HUDEP-2 (cell line): Measurements from ENCODE around the gene ENPP4.
"Not testable (repeated sequence)": the region's sequence is repeated elsewhere in the genome, so short reads cannot be mapped to it uniquely, and the experiment has no call there.

Source experiments
- DNase-seq, 76 experiments: peaks; one replicate each; lab custom pipeline; 2025; ENCODE audit not compliant: unreplicated experiment in 76 of 76; lab: John Stamatoyannopoulos, UW

The ENPP4 gene

GRCh38 chr6:46129629-46130511, at the start of gene ENPP4:
TSS of gene ENPP4 (plus strand) at chr6:46129989. CDS start at chr6:46139584, 9,595 bp downstream.
- DNase-seq, result peak; percentile 34 to 98 (median 93)

- DNase-seq, result no peak
Measured at GRCh38 chr6:46080111-46080510, 49.7 kb upstream of the ENPP4 start.

GRCh38 chr6:46085688-46086087, 44.1 kb upstream of the ENPP4 start:
- DNase-seq, result not testable (repeated sequence)

GRCh38 chr6:46090115-46091079, 39.4 kb upstream of the ENPP4 start:
- peak in 45 of 76 experiments; percentile 2 to 58 (median 24) for DNase-seq

GRCh38 chr6:46091080-46091478, 38.7 kb upstream of the ENPP4 start:
- peak in 1 of 76 experiments; percentile 1 for DNase-seq

- DNase-seq, result no peak
Measured at GRCh38 chr6:46095251-46095650, 34.5 kb upstream of the ENPP4 start.

- DNase-seq, result no peak
Measured at GRCh38 chr6:46097366-46097765, 32.4 kb upstream of the ENPP4 start.

- no peak for DNase-seq
Measured at GRCh38 chr6:46098678-46099077, 31.1 kb upstream of the ENPP4 start.

- DNase-seq, result no peak
Measured at GRCh38 chr6:46099952-46100351, 29.8 kb upstream of the ENPP4 start.

- no peak for DNase-seq
Measured at GRCh38 chr6:46102123-46102522, 27.7 kb upstream of the ENPP4 start.

GRCh38 chr6:46103441-46104115, 26.2 kb upstream of the ENPP4 start:
- DNase-seq, result peak in 1 of 76 experiments; percentile 3

- DNase-seq, result no peak
Measured at GRCh38 chr6:46104209-46104608, 25.6 kb upstream of the ENPP4 start.

- no peak for DNase-seq
Measured at GRCh38 chr6:46105568-46105967, 24.2 kb upstream of the ENPP4 start.

GRCh38 chr6:46113370-46113769, 16.4 kb upstream of the ENPP4 start:
- no peak for DNase-seq

- DNase-seq, result no peak
Measured at GRCh38 chr6:46115634-46116033, 14.2 kb upstream of the ENPP4 start.

- DNase-seq, result no peak
Measured at GRCh38 chr6:46116289-46116688, 13.5 kb upstream of the ENPP4 start.

GRCh38 chr6:46118157-46118556, 11.6 kb upstream of the ENPP4 start:
- DNase-seq, result no peak

- DNase-seq, result no peak
Measured at GRCh38 chr6:46118836-46119235, 11.0 kb upstream of the ENPP4 start.

GRCh38 chr6:46119679-46120078, 10.1 kb upstream of the ENPP4 start:
- DNase-seq, result not testable (repeated sequence)

- DNase-seq, result no peak
Measured at GRCh38 chr6:46128476-46128875, 1.3 kb upstream of the ENPP4 start.

GRCh38 chr6:46129291-46129628, 529 bp upstream of the ENPP4 start:
- DNase-seq, result peak in 3 of 76 experiments; percentile 12 to 43 (median 38)
